HG03520 (cell line): ENCODE data around the gene MATN4.

Experiments used
- ATAC-seq: cut with Tn5 transposase; IDR thresholded peaks from one replicate; pipeline ENCODE4 v1.9.1; 2021; ENCODE audit warnings: mild to moderate bottlenecking, moderate library complexity; ENCODE audit not compliant: unreplicated experiment

Gene MATN4

GRCh38 chr20:45257161-45257560 is 50.9 kb downstream of the MATN4 start:
- ATAC-seq, result no peak

- no peak for ATAC-seq
Measured at GRCh38 chr20:45254383-45255262, 53.5 kb downstream of the MATN4 start, which contains the start of gene SLPI. TSS of gene SLPI (minus strand) at chr20:45254564. CDS start at chr20:45254543, 21 bp downstream.

- ATAC-seq, result no peak
Measured at GRCh38 chr20:45253261-45253660, 54.8 kb downstream of the MATN4 start.

DNA sequence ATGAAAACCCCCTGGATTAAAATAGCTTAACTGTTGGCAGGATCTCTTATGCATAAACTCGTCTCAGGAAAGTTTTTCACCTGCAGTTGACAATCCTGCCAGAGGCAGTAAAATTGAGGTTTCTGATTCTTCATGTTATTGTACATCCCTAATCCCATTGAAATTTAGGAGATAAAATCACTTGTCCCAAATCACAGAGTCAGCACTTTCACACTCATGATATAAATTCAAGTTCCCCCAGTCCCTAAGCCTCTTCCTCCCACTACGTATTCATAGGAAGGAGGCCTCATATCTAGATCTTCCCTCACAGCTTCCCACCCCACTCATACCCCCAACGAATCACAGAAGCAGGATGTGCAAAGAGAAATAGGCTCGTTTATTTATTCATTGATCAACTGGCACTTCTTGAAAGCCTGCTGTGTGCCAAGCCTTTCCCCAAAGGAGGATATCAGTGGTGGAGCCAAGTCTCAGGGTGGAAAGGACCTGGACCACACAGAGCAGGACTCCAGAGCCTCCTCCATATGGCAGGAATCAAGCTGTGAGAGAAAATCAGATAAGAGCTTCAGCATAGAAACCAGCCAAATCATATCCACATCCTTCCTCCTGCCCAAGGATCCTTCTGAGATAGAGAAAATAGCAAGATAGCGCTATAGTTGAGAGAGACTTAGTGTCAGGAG is 56.1 kb downstream of the MATN4 start:
- ATAC-seq, result no peak

DNA sequence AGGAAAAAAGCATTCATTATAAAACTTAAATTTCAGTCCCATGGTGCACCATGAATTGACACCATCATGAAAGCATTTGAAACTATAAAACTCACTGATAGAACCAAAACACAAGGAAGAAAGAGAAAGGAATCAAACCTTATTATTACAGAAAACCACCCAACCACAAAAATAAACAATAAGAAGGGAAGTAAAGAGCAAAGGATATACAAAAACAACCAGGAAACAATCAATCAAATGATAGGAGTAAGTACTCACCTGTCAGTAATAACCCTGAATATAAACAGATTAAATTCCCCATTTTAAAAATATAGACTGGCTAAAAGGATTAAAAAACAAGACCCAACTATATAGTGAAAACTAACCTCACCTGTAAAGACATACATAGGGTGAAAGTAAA is 59.5 kb downstream of the MATN4 start:
- no peak for ATAC-seq

- no peak for ATAC-seq
Measured at GRCh38 chr20:45247865-45248264, 60.2 kb downstream of the MATN4 start.

- no peak for ATAC-seq
Measured at GRCh38 chr20:45246109-45246508, 62.0 kb downstream of the MATN4 start.
